GM21367 (cell line): ENCODE results near the gene ZRANB3.

Source experiments
- ATAC-seq: cut with Tn5 transposase; IDR thresholded peaks from one replicate; pipeline ENCODE4 v1.9.1; 2021; ENCODE audit not compliant: unreplicated experiment

ZRANB3 gene

GRCh38 chr2:135256531-135257260 lies 274.3 kb downstream of the ZRANB3 start:
- ATAC-seq: no peak

- ATAC-seq: no peak
Measured at GRCh38 chr2:135255208-135255607, 275.8 kb downstream of the ZRANB3 start.

GRCh38 chr2:135252805-135253458 lies 278.1 kb downstream of the ZRANB3 start:
- ATAC-seq: no peak

GRCh38 chr2:135248611-135249010 lies 282.4 kb downstream of the ZRANB3 start:
- ATAC-seq: no peak

GRCh38 chr2:135246711-135247270 lies 284.2 kb downstream of the ZRANB3 start:
- no peak for ATAC-seq

- no peak for ATAC-seq
Measured at GRCh38 chr2:135245071-135245470, 285.9 kb downstream of the ZRANB3 start.

- no peak for ATAC-seq
Measured at GRCh38 chr2:135238651-135239050, 292.4 kb downstream of the ZRANB3 start.

- no peak for ATAC-seq
Measured at GRCh38 chr2:135230150-135230549, 300.9 kb downstream of the ZRANB3 start.

GRCh38 chr2:135227386-135227785 lies 303.6 kb downstream of the ZRANB3 start:
- ATAC-seq: no peak

- ATAC-seq: no peak
Measured at GRCh38 chr2:135226961-135227360, 304.1 kb downstream of the ZRANB3 start.

GRCh38 chr2:135225781-135226180 lies 305.2 kb downstream of the ZRANB3 start:
- ATAC-seq: no peak

- ATAC-seq: no peak
Measured at GRCh38 chr2:135219226-135219625, 311.8 kb downstream of the ZRANB3 start.

- ATAC-seq: no peak
Measured at GRCh38 chr2:135218426-135218825, 312.6 kb downstream of the ZRANB3 start.

GRCh38 chr2:135212757-135213156 lies 318.3 kb downstream of the ZRANB3 start:
- ATAC-seq: no peak

GRCh38 chr2:135208016-135208415 lies 323.0 kb downstream of the ZRANB3 start:
- ATAC-seq: no peak

GRCh38 chr2:135203944-135204343 lies 327.1 kb downstream of the ZRANB3 start:
- no peak for ATAC-seq

GRCh38 chr2:135202751-135203150 lies 328.3 kb downstream of the ZRANB3 start:
- no peak for ATAC-seq

- ATAC-seq: no peak
Measured at GRCh38 chr2:135198481-135198880, 332.5 kb downstream of the ZRANB3 start.

- no peak for ATAC-seq
Measured at GRCh38 chr2:135190799-135191198, 340.2 kb downstream of the ZRANB3 start.

- ATAC-seq: no peak
Measured at GRCh38 chr2:135189148-135189547, 341.9 kb downstream of the ZRANB3 start.

- ATAC-seq: no peak
Measured at GRCh38 chr2:135187270-135187669, 343.7 kb downstream of the ZRANB3 start.

- ATAC-seq: no peak
Measured at GRCh38 chr2:135186054-135186453, 345.0 kb downstream of the ZRANB3 start.
